Erythroblast (primary cell): ENCODE data around the gene CCDC187.

Experiments used
- GATA1 ChIP-seq: IDR thresholded peaks from 2 replicates; pipeline ENCODE4 v1.6.1; 2011; ENCODE audit warnings: low read depth, mild to moderate bottlenecking, control low read depth, low read length, moderate library complexity
- POLR2A ChIP-seq: IDR thresholded peaks from 2 replicates; pipeline ENCODE4 v1.6.1; 2011; ENCODE audit warnings: mild to moderate bottlenecking, low read length

GRCh38 chr9:136210276-136210675 is 93.6 kb downstream of the CCDC187 start:
- no peak for TF ChIP-seq POLR2A
- no peak for TF ChIP-seq GATA1
